Left lung (tissue), 10 donors: Measurements from ENCODE around the gene ULBP3. TPM values are rescaled to one million over a fixed set of nuclear protein-coding genes. Genes with fewer than 3 reads are reported as not detected.

Experiments used
- ATAC-seq: fragments of 200-7000 bp; cut with Tn5 transposase; one replicate; pipeline ENCODE4 v1.9.1; 2020; ENCODE audit warnings: moderate library complexity
- DNase-seq, 4 donors: peaks; one replicate each; pipeline ENCODE4 v3.0.0-alpha.2; 2013 to 2020
- H3K27ac ChIP-seq, 2 donors: fragments of 200-600 bp; sonication (generic) in 1 of 2; one replicate each; pipeline versions ENCODE4 v1.5.0 to v1.8.0; 2020 to 2021
- H3K27me3 ChIP-seq, 2 donors: fragments of 200-600 bp; sonication (generic) in 1 of 2; one replicate each; pipeline versions ENCODE4 v1.5.0 to v1.8.0; 2020 to 2021
- H3K36me3 ChIP-seq, 2 donors: fragments of 200-600 bp; sonication (generic) in 1 of 2; one replicate each; pipeline versions ENCODE4 v1.5.0 to v1.8.0; 2020 to 2021
- H3K4me1 ChIP-seq, 2 donors: fragments of 200-600 bp; one replicate each; pipeline ENCODE4 v1.8.0; 2021
- H3K4me3 ChIP-seq, 2 donors: fragments of 200-600 bp; sonication (generic) in 1 of 2; one replicate each; pipeline versions ENCODE4 v1.5.0 to v1.8.0; 2020 to 2021; ENCODE audit warnings: mild to moderate bottlenecking in 1 of 2
- H3K9me3 ChIP-seq, 2 donors: fragments of 200-600 bp; sonication (generic) in 1 of 2; one replicate each; pipeline versions ENCODE4 v1.5.0 to v1.8.0; 2020 to 2021
- CTCF ChIP-seq, 2 donors: fragments of 200-600 bp; sonication (generic) in 1 of 2; IDR thresholded peaks; one replicate each; pipeline versions ENCODE4 v1.5.0 to v1.8.0; 2021; ENCODE audit warnings: antibody characterized with exemption in 2 of 2
- intact Hi-C, 2 donors: fragments of 100-400 bp; cut with DNase I; formaldehyde crosslinking; loops; one replicate each; pipeline versions ENCODE4 v1.11.2 to v1.14.2; 2022
- polyA plus RNA-seq, 6 donors: library from polyadenylated mRNA; unstranded; fragments of 120-200 nt; gene quantifications; one replicate each; pipeline ENCODE4 v1.2.1, GENCODE V29; 2013; ENCODE audit not compliant: insufficient read length in 6 of 6
- total RNA-seq, 2 donors: library from RNA; stranded (reverse); fragmentation: NEBNext Ultra II Directional; extraction: Animal tissue kit (Norgen Biotek cat#: 25700); gene quantifications; one replicate each; pipeline ENCODE4 v1.2.1, GENCODE V29; 2021
- donor health status: DM: no; HTN: yes; CAD: no.
- donor health status: DM: no; HTN: no; CAD: no.

The ULBP3 gene
- total and polyA plus RNA-seq, 8 donors = 8.6 to 13.0 (median 10.3) TPM

- no peak overlapping the region for H3K4me3 ChIP-seq
- H3K27me3 ChIP-seq = peaks cover 0 to 42% of the 10 kb centered on the region in 2 donors
- intact Hi-C loops = no loop called here
- H3K4me1 ChIP-seq = no peaks in the 10 kb centered on the region
- no peak for DNase-seq
- no peaks in the 10 kb centered on the region for H3K9me3 ChIP-seq
- no peak for TF ChIP-seq CTCF (IDR thresholded peaks at IDR 0.05)
- ATAC-seq = no peak
- no peaks in the 10 kb centered on the region for H3K36me3 ChIP-seq
- H3K27ac ChIP-seq = no peak overlapping the region
These were observed 12.8 kb downstream of the ULBP3 start for GRCh38 chr6:150056156-150056555.

DNA sequence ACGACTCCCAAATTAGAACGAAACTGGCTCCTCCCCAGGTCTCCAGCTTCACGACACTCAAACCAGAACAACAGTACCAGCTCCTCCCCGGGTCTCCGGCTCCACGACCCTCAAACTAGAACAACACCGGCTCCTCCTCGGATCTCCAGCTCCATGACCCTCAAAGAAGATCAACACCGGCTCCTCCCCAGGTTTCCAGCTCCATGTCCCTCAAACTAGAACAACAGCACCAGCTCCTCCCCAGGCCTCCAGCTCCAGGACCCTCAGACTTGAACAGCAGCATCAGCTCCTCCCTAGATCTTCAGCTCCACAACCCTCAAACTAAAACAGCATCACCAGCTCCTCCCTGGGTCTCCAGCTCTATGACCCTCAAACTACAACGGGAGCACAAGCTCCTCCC is 13.8 kb downstream of the ULBP3 start:
- intact Hi-C loops = no loop called here
- no peak for TF ChIP-seq CTCF (IDR thresholded peaks at IDR 0.05)
- H3K36me3 ChIP-seq = no peaks in the 10 kb centered on the region
- H3K4me1 ChIP-seq = no peaks in the 10 kb centered on the region
- ATAC-seq = no peak
- no peaks in the 10 kb centered on the region for H3K9me3 ChIP-seq
- H3K27me3 ChIP-seq = peaks cover 0 to 42% of the 10 kb centered on the region in 2 donors
- no peak overlapping the region for H3K27ac ChIP-seq
- H3K4me3 ChIP-seq = no peak overlapping the region
- no peak for DNase-seq

DNA sequence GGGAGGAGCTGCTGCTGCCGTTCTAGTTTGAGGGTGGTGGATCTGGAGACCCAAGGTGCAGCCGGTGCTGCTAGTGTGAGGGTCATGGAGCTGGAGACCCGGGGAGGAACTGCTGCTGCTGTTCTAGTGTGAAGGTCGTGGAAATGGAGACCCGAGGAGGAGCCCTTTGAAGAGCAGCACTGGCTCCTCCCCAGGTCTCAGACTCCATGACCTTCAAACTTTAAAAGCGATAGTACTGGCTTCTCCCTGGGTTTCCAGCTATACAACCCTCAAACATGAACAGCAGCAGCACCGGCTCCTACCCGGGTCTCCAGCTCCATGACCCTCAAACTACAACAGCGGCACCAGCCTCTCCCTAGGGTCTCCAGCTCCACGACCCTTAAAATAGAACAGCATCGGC is 15.5 kb downstream of the ULBP3 start:
- TF ChIP-seq CTCF (IDR thresholded peaks at IDR 0.05) = no peak
- no peaks in the 10 kb centered on the region for H3K4me1 ChIP-seq
- H3K27me3 ChIP-seq = peaks cover 0 to 40% of the 10 kb centered on the region in 2 donors
- no peak overlapping the region for H3K27ac ChIP-seq
- H3K4me3 ChIP-seq = no peak overlapping the region
- no peaks in the 10 kb centered on the region for H3K36me3 ChIP-seq
- H3K9me3 ChIP-seq = no peaks in the 10 kb centered on the region
- no peak for ATAC-seq
- intact Hi-C loops = no loop called here
- DNase-seq = no peak

GRCh38 chr6:150050846-150051245 is 18.1 kb downstream of the ULBP3 start:
- peaks cover 0 to 29% of the 10 kb centered on the region in 2 donors for H3K27me3 ChIP-seq
- no peak for TF ChIP-seq CTCF (IDR thresholded peaks at IDR 0.05)
- H3K36me3 ChIP-seq = no peaks in the 10 kb centered on the region
- intact Hi-C loops = no loop called here
- H3K27ac ChIP-seq = no peak overlapping the region
- ATAC-seq (no peak), DNase-seq (no peak)
- no peak overlapping the region for H3K4me3 ChIP-seq
- H3K4me1 ChIP-seq = no peaks in the 10 kb centered on the region
- no peaks in the 10 kb centered on the region for H3K9me3 ChIP-seq

- TF ChIP-seq CTCF (IDR thresholded peaks at IDR 0.05) = no peak
- no peak for ATAC-seq
- Histone ChIP-seq H3K27ac (no peak overlapping the region), H3K9me3 (no peaks in the 10 kb centered on the region), H3K27me3 (peaks cover 0 to 20% of the 10 kb centered on the region in 2 donors), H3K4me3 (no peak overlapping the region), H3K4me1 (no peaks in the 10 kb centered on the region), H3K36me3 (no peaks in the 10 kb centered on the region)
- intact Hi-C loops = no loop called here
- DNase-seq = no peak
These were observed 20.8 kb downstream of the ULBP3 start for GRCh38 chr6:150048099-150048498.
